CD8-positive, alpha-beta T cell (primary cell): Measurements from ENCODE around the gene SPDYE17. TPM values are rescaled to one million over a fixed set of nuclear protein-coding genes. Genes with fewer than 3 reads are reported as not detected.

Experiments used
- total RNA-seq, 46 experiments: library from RNA in 2 of 46; stranded (reverse) in 2 of 46; gene quantifications; one replicate each; pipeline ENCODE4 v1.2.3 and lab custom pipeline; 2021 to 2026

Gene SPDYE17
- total RNA-seq, 2 experiments from 2014 or later = not detected

Other genes with a start within 250 kb of the SPDYE17 start
- under 1 TPM in 1 of 2 experiments, not detected in 1; 0.81 TPM for gene SPDYE18, start 30.2 kb upstream of the SPDYE17 start, total RNA-seq
- 10 to 100 TPM in 1 of 2 experiments, 1 to 10 TPM in 1; 9.2 to 13.4 TPM for gene CCDC146, start 90.3 kb upstream of the SPDYE17 start, total RNA-seq
- under 1 TPM in 1 of 2 experiments, not detected in 1; 0.16 TPM for gene FGL2, start 167.5 kb upstream of the SPDYE17 start, total RNA-seq